Stimulated activated CD4-positive, alpha-beta T cell treated with anti-CD3 and anti-CD28 coated beads, Interleukin-4, amount 100 ng/mL, for 24 hours (primary cell): ENCODE data around the gene LOX.
A peak's percentile ranks its signal among the peaks of the same experiment; 100 is the strongest.
"Not testable (repeated sequence)": the region's sequence is repeated elsewhere in the genome, so short reads cannot be mapped to it uniquely, and the experiment has no call there.

ENCODE experiments used
- DNase-seq: peaks from one replicate; pipeline ENCODE4 v3.0.0-alpha.2; 2020

LOX gene

DNA sequence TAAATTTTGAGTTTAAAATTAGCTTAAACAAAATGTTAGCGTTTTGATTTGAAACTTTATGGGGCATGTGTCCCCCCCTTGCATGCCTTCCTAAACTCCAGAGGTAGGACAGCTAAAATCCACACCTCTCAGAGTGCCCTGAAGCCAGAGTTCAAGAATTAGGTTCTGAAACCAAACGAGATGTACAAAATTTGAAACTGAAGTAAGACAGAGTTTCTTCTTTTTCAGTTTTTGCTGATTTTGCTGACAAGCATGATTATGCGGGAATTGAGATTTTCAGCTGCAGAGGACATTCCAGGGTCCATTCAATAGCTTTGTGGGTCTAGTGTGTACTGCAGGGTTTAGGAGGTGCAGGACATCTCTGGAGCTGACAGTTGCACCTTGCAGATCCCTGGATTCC is 17.1 kb upstream of the LOX start:
- DNase-seq = no peak

DNA sequence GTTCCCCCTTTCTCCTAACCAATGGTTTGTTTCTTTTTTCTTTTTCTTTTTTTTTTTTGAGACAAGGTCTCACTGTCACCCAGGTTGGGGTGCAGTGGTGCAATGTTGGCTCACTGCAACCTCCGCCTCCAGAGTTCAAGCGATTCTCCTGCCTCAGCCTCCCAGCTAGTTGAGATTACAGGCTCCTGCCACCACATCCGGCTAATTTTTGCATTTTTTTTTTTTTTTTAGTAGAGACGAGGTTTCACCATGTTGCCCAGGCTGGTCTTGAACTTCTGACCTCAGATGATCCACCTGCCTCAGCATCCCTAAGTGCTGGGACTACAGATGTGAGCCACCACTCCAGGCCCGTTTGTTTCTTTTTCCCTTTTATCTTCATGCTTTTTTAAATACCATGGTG is 16.2 kb upstream of the LOX start:
- not testable (repeated sequence) for DNase-seq

DNA sequence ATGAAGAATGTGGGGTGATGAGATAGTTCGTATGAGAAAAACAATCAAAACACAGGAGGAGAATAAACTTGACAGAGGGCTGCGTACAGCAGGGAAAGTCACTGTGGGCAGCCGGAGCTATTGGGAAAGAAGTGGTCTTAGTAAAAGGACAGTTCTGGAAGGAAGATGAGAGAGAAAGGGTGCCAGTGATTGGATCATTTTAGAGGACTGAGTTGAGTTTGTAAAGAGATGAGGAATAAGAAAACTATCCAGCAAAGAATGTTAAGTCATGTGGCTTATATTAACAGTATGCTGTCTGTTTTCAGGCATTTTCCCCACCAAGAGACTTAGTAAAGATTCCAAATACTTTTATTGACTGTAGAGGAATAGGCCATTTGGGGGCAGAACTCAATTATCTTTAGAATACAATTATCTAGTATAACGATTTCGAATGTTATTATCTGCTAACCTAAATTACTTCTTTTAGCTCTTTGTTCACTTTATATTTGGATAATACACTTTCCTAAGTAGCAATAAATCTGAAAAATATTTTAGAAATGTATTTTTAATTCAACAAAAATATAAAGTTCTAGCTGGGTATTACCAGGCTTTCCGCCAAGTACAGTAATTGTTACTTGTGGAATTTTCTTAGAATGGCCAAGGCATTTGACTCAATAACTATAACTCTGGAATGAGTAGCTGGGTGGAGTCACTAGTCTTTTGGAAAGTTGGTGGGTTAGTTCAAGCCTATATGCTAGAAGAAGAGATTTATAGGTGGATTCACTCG is 15.5 kb upstream of the LOX start:
- no peak for DNase-seq

DNA sequence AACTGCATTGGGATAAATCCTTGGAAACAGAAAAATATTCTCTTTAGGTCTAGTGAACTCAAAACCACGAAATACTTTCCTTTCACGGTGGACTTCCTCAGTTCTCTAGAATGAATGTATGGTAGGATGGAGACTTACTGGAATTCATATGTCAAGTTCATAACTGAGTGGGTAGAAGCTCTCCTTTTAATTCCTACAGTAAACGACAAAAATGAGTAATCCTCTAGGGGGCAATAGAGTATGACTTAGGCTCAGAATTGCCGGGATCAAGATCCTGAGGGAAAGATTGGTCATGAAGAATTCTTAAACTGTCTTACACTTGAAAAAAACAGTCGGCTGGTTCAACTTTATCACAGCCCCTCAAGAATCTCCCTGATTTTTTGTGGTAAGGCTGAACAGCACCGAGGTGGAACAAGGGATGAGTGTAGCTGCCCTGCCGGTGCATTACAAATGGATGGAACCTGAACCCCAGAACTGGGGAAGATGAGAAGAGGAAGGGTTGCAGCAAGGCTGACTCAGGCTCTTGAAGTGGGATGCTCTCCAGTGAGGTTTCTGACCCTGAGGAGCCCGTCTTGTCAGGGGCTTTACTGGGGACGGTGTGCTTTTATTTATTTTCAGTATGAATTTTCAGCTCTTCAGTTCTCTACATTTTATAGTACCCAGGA is 14.0 kb upstream of the LOX start:
- no peak for DNase-seq

DNA sequence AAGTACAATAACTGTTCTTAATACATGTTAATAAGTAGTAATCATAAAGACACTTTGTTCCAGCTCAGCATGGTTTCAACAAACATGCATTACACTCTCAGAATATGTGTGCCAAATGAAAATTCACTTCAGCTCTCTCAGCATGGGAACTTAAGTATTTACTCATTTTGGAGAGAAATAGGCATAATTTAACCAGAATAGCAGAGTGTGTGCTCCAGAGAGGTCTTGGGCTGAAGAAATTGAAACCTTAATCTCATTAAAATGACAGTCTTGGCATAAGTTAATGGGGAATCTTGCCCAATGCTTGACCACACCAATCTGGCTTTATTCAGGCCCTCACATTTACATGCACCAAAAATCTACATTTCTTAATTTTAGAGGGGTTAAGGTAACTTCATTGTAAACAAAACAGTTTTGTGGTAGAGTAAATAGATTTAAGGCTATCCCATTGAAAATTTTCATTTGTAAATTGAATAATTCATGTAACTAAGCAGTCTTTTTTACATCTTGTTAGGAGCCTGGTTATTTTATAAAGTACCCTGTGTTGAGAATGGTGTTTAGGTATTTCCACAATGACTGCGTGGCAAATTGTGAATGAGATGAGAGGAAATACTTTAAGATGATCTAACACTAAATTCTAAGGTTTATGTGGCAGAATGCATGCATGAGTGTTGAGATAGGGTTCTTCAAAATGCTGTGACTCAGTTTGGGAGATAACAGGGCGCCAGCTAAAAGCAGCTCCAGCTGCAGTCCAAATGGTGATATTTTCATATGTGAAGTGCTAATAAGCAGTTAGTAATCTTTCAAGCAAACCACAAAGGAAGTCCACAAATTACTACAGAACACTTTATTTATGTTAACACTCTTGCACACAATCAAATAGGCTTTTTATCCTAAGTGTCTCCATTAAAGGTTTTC is 11.3 kb upstream of the LOX start:
- no peak for DNase-seq

DNA sequence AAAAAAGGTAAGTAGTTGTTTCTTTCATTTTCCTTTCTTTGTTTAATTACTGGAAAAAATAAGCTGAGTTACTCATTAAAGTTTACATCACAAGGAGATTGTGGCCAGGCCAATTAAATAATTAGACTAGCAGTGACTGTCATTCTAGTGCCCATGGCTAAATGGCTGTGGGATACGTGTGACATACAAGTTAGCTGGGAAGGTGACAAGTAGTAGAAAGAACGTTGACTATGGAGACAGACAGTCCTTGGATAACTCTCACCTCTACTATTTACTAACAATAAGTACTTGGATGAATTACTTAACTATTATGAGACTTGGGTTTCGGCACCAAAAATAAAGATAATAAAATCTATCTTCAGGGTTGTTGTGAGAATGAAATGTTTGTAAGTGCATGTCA is 7.0 kb upstream of the LOX start:
- no peak for DNase-seq

DNA sequence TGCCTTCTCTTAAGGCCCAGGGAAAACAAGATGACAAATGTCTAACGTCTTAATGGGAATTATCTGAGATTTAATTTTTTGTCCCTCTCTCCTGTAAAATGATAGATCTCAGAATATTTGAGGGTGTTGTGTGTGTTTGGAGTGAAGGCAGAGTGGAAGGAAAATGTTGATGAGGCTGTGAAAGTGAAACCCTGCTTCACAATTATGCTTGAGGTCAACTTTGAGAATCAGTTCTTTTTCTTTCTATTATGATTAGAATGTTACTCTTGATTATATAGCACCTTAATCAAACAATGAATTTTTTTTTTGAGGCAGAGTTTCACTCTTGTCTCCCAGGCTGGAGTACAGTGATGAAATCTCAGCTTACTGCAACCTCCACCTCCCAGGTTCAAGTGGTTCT is 5.5 kb upstream of the LOX start:
- DNase-seq = no peak

DNA sequence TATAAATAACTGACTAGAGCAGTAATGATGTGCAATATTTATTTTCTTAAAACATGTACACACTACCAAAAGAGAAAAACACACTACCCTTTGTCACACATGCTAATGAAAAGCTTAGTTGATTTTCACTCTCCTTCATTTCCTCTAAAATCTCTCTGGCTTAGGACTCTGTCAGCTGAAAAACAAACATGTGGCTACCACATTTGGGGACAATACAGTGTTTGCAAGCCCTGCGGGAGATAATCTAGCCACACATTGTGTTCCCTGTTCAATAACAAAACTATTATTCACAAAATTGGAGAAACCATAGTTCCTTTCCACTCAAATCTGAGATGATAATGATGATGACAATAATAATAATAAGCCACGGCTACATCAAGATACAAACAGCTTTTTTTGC is 3.5 kb upstream of the LOX start:
- DNase-seq = no peak

DNA sequence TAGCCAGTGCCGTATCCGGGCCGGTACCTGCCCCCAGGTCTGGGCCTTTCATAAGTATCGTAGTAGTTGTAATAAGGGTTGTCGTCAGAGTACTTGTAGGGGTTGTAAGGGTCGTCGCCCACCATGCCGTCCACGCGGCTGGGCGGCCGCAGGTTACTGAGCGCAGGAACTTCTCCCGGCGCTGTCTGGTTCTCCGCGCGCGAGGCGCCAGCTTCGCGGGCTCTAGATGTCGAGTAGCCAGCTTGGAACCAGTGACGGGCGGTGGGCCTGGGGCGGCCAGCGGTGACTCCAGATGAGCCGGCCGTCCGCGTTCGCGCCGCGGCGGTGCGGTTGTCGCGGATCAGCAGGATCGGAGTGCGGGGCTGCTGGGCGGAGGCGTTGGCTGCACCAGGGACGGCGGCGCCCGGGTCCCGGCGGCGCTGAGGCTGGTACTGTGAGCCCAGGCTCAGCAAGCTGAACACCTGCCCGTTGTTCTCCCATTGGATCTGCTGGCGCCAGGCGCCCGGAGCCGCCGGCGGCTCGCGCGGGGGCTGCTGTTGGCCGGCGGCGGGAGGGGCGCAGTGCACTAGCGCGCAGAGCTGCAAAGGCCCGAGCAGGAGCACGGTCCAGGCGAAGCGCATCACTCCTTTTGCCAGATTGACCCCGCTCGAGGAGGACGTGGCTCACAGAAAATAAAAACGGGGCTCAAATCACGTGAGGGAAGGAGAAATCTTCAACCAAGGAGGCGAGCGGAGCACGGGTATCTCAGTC is 518 bp downstream of the LOX start:
- no peak for DNase-seq

DNA sequence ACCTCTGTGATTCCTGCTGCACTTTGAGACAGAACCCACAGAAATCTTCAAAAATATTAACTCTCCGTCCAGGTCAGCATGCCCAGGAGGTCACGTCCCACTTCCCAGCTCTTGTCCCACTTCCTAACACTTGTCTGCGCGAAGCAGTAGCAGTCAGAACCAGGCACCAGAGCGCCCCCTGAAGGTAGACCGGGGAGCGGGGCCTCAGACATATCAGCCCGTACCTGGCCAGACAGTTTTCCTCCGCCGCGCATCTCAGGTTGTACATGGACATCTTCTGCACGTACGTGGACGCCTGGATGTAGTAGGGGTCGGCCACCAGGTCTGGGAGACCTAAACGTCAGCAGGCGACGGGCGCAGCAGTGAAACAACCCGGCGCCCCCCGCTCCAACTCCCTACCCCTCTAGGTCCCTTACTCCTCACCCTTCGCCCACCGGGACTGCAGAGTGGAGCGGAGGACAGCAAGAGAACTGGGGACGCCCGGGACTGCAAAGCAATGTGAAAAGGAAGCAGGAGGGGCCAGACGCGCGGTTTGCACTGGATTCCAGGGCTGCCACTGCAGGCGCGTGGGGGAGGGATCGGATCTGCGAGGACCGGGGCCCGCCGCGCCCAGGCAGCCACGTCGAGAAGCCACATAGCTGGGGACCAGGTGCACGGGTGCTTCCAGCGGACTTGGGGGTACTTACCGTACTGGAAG is 1.2 kb downstream of the LOX start:
- peak; percentile 26 for DNase-seq

DNA sequence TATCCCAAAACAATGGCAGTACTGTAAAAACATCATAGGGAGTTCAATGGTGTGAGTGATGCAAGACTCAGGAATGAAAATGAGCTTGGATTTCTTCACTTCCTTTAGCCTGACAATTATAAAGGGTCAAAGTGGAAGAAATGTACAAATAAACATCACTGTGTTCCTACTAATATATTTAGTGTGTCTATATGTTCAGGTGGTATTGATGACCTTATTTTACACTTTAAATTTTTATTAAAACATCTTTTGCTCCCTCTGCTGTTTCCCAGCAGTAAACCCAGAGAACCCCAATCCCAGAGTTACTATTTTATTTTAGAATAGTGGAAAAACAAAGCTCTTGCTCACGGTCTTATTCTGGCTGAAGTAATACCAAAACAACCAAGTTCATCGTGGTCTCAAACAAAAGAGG is 2.0 kb downstream of the LOX start:
- DNase-seq = no peak

DNA sequence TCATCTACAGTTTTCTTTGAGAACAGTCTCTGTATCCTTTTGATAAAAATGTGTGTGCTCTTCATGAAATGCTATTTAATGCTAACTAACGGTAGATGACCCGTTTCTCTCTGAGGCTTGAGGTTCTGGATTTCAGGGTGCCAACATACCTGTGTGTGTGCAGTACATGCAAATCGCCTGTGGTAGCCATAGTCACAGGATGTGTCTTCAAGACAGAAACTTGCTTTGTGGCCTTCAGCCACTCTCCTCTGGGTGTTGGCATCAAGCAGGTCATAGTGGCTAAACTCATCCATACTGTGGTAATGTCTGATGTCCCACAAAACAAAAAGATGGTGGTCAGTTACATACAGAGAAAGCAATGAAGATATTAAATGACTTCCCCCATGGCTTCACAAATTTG is 4.2 kb downstream of the LOX start:
- DNase-seq = no peak

DNA sequence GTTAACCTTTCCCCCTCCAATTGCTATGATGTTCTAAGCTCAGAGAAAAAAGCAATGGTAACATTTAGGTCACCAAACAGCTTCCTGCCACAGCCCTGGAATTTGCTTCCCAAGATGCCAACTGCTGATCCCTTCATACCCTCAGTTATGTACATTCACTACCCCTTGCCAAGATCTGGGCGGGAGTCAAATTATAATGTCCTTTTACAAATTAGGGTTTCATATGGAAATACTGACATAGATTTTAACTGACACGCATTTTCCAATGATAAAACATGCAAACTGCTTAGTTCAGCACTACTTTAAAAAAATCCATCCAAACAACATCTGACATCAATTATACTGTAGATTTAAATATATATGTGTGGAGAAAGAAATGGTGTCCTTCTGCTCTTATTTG is 5.0 kb downstream of the LOX start:
- DNase-seq = no peak

DNA sequence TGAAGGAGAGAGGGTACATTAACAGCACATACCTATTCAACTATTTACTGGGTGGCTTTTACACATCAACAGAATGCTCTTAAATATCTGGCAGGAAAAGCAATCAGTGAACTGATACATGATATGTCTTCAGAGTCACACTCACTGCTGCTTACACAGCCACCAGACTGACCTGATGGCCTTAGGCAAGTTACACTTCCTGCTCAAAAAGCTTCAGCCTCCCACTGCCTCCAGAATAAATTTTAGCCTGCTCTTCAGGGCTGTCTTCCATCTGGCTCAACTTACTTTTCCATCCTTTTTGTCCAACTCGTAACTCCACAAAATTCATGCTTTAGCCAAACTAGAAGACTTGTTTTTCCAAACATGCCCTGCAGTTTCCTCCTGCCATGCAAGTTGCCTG is 10.7 kb downstream of the LOX start:
- no peak for DNase-seq

DNA sequence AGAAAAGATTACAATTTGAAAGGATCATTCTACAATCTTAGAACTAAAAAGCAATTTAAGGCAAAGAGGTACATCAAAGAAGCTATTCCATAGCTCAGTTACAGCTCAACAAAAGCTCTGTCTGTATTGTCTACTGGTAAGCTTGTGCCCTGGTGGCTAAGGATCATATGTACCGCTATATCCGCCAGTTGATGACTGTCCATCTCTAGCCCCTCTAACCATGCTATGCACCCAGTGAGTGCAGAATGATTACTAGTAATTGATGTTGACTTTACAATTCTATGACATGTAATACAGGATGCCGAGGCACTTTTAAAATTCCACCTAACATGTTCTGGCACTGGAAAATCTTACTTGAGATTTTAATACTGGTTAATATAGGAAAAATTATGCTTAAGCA is 13.1 kb downstream of the LOX start:
- no peak for DNase-seq

DNA sequence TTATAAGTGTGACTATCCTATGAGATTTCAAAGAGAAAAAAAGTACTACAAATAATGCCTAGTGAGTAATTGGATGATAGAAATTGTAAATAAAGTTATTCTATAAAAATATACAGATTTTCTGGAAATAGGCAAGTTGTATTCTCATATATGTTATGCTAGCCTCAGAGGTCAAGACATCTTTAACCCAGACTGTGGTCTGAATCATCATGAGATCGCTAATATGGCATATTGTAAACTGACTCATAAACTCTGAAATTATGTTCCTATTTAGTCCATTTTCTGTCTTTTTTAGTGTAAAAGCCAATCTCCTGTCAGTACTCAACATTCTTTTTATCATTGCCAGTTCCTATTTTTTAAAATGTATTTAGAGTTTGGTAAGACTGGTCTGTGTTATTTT is 14.2 kb downstream of the LOX start:
- no peak for DNase-seq

DNA sequence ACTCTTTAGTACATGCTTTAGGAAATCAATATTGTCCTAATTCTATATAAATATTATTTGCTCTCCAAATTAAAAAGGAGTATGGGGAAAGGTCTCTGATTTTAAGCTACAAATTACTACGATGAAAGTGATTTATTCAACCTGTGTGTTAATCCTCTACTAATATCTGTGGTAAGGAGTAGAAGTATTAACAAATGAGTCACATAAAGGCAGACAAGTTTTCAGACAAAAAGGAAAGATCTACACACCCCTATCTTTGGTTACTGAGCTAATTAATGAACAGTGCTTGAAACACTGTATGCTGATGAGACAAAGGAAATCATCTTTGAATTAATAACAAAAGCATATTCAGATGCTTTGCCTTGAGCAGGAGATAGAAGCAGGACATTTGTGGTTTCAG is 15.9 kb downstream of the LOX start:
- no peak for DNase-seq

DNA sequence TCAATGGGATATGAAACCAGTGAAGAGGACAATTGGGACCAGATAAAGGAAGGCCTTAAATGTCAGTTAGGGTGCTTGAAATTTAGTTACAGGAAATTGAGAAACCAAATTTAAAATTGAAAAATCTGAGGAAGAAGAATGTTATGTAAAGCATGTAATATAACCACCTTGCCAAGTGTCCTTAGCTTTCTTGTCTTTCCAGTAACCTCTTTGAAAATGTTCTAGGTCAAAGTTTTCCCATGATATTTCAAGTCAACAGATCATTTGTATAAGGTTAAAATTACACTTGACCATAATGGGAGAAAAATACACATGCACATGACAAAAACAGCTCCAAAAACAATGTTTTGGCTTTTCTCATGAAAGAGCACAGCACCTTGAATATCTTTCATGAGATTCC is 21.1 kb downstream of the LOX start:
- no peak for DNase-seq

DNA sequence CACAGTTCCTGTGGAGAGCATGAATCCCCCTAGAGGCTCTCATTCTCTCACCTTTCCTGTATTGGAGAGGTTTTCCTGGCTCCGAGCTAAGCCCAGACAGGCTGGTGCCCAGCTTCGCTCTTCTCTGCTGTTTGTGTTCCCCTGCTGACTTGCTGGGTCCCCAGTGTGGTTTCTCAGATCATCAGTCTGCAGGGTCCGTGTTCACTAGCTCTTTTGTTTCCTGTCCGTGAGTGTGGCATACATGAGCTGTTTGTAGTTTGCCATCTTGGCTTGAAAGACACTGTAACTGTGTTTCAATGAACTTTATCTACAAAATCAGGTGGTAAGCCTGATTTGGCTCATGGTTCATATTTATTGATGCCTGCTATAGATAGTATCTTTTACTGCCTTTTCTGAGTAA is 23.8 kb downstream of the LOX start:
- no peak for DNase-seq

DNA sequence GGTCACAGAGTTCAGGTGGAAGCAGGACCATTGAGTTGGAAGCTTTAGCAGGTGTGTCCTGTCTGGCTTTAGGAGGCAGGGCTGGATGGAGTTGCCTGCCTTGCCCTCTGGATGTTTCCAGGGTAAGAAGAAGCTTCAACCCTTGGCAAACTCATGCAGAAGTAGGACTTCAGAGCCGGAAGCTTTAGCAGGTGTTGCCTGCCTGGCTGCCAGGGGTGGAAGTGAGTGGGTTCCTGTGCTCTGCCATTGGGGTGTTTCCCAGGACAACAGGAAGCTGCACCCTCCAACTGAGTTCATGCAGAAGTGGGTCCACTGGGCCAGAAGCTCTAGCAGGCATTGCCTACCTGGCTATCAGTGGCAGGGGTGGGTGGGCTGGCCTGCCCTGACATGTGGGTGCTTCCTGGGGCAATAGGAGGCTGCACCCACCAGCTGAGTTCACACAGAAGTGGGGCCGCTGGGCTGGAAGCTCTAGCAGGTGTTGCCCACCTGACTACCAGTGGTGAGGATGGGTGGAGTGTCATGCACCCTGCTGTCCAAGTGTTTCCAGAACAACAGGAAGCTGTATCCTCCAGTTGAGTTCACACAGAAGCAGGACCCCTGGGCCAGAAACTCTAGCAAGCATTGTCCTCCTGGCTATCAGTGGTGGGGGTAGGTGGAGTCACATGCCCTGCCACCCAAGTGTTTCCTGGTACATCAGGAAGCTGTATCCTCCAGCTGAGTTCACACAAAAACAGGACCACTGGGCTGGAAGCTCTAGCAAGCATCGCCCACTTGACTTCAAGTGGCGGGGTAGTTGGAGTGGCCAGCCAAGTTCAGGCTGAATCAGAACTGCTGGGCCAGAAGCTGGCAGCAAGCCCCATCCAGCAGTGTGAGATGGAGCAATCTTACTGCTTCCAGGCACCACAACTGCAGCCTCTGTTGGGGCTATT is 24.6 kb downstream of the LOX start:
- DNase-seq = no peak

DNA sequence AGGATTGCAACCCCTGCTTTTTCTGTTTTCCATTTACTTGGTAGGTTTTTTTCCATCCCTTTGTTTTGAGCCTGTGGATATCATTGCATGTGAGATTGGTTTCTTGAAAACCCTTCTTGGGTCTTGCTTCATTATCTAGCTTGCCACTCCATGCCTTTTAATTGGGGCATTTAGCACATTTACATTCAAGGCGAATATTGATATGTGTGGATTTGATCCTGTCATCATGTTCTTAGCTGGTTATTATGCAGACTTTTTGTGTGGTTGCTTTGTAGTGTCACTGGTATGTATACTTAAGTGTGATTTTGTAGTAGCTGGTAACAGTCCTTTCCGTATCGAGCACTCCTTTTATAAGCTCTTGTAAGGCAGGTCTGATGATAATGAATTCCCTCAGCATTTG is 26.5 kb downstream of the LOX start:
- no peak for DNase-seq
